AG04450 (cell line): ENCODE results near the gene TNFRSF19. TPM values are rescaled to one million over a fixed set of nuclear protein-coding genes. Genes with fewer than 3 reads are reported as not detected.

Experiments
- CTCF ChIA-PET: fragments of 300-600, 350-600 bp; formaldehyde crosslinking; extraction: SDS; loops from one replicate; lab custom pipeline; 2022; ENCODE audit warnings: antibody characterized with exemption, inconsistent platforms; lab: Charles Lee
- POLR2A ChIA-PET: fragments of 350-600 bp; formaldehyde crosslinking; extraction: SDS; loops from one replicate; lab custom pipeline; 2021; ENCODE audit warnings: antibody characterized with exemption, inconsistent platforms; lab: Yijun Ruan, JAX
- DNase-seq: peaks from one replicate; pipeline ENCODE4 v3.0.0-alpha.2; 2011; ENCODE audit warnings: low read depth, low spot score
- H3K27ac ChIP-seq: one replicate; pipeline ENCODE4 v1.5.1; 2012; ENCODE audit warnings: low read depth, low read length, control low read depth
- H3K27me3 ChIP-seq: one replicate; pipeline ENCODE4 v1.6.0; 2012; ENCODE audit warnings: low read length; ENCODE audit not compliant: control insufficient read depth, insufficient read depth
- H3K4me3 ChIP-seq: 2 replicates; pipeline ENCODE4 v1.5.1; 2011; ENCODE audit warnings: mild to moderate bottlenecking, low read depth, low read length, control low read depth
- H3K9me3 ChIP-seq: 2 replicates; pipeline ENCODE4 v1.5.1; 2012; ENCODE audit warnings: low read length; ENCODE audit not compliant: control insufficient read depth, insufficient read depth
- CTCF ChIP-seq: IDR thresholded peaks from 2 replicates; pipeline ENCODE4 v1.5.1; 2011; ENCODE audit warnings: low read depth, low read length, control low read depth, inconsistent platforms
- polyA plus RNA-seq: library from polyadenylated mRNA; depleted of rRNA; stranded (reverse); fragments of >200 nt; gene quantifications from 2 replicates; pipeline ENCODE4 v1.2.3, GENCODE V29; 2011

The TNFRSF19 gene
- polyA plus RNA-seq, 1 experiment, result 183 TPM

DNA sequence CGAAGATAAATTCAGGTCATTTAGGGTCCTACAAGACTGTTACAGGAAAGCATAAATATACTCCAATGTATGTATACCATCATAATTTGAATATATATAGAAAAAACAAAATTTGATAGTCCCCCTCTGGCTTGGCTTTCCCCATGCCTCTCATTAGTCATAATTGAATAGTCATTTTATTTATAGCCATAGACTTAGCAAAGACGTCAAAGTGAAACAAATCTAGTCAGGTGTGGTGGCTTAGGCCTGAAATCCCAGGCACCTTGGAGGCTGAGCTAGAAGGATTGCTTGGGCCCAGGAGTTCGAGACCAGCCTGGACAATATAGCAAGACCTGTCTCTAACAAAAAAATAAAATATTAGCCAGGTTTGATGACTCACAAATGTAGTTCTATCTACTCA, 141.1 kb downstream of the TNFRSF19 start:
- Histone ChIP-seq H3K27me3 (no peaks in the 10 kb centered on the region), H3K4me3 (no peak overlapping the region), H3K27ac (no peak overlapping the region), H3K9me3 (peaks cover 15% of the 10 kb centered on the region)
- no peak for TF ChIP-seq CTCF
- no peak for DNase-seq
- POLR2A ChIA-PET, result no interaction called here
- CTCF ChIA-PET, result no interaction called here

- no peak overlapping the region for H3K27ac ChIP-seq
- no peak for TF ChIP-seq CTCF
- no peak for DNase-seq
- ChIA-PET POLR2A (no interaction called here), CTCF (no interaction called here)
- peaks cover 15% of the 10 kb centered on the region for H3K9me3 ChIP-seq
- no peak overlapping the region for H3K4me3 ChIP-seq
- H3K27me3 ChIP-seq, result no peaks in the 10 kb centered on the region
These were observed 144.5 kb downstream of the TNFRSF19 start for GRCh38 chr13:23714672-23715071.

DNA sequence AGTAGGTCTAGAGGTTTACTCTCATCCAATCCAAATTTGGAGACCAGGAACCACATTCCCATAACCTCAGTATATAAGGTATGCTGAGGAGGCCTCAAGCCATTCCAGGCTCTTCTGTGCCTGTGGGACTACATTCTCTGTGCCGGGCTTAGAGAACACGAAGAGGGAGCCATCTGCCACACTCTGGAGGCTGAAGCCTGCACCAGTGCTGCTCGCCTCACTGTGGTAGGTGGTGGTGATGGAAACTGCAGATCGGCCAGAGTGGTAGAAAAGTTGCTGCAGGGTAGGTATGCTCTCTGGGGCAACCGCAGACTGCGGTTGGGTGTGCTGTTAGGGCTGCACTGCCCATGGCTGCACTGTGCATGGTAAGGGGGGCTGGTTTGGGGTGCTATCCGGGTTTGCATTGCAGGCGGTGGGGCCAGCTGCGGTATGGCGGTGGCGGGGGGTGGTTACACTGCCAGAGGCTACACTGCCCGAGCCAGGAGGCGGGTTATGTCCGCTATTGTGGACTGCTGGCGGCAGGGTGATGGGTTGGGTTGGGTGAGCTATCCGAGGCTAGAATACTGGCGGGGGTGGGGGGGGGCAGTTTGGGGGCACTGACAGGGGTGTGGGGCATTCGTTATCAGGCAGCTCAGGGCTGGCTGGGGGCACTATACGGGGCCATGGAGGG, 145.0 kb downstream of the TNFRSF19 start:
- ChIA-PET POLR2A (no interaction called here), CTCF (no interaction called here)
- no peak overlapping the region for H3K4me3 ChIP-seq
- no peak for DNase-seq
- no peaks in the 10 kb centered on the region for H3K27me3 ChIP-seq
- peaks cover 15% of the 10 kb centered on the region for H3K9me3 ChIP-seq
- TF ChIP-seq CTCF, result no peak
- no peak overlapping the region for H3K27ac ChIP-seq

- H3K27ac ChIP-seq, result no peak overlapping the region
- ChIA-PET CTCF (no interaction called here), POLR2A (no interaction called here)
- H3K27me3 ChIP-seq, result no peaks in the 10 kb centered on the region
- DNase-seq, result no peak
- H3K4me3 ChIP-seq, result no peak overlapping the region
- no peak for TF ChIP-seq CTCF
- peaks cover 15% of the 10 kb centered on the region for H3K9me3 ChIP-seq
These were observed 145.6 kb downstream of the TNFRSF19 start for GRCh38 chr13:23715762-23716235.

- Histone ChIP-seq H3K27me3 (no peaks in the 10 kb centered on the region), H3K9me3 (peaks cover 15% of the 10 kb centered on the region), H3K4me3 (no peak overlapping the region), H3K27ac (no peak overlapping the region)
- TF ChIP-seq CTCF, result no peak
- POLR2A ChIA-PET, result no interaction called here
- CTCF ChIA-PET, result no interaction called here
- DNase-seq, result no peak
These were observed 146.2 kb downstream of the TNFRSF19 start for GRCh38 chr13:23716401-23716800.
